CD4-positive, CD25-positive, alpha-beta regulatory T cell (primary cell): ENCODE data around the gene CFAP119. TPM values are rescaled to one million over a fixed set of nuclear protein-coding genes. Genes with fewer than 3 reads are reported as not detected.

ENCODE experiments used
- ATAC-seq, 2 donors: fragments of 150-1000 bp; cut with Tn5 transposase; one replicate each; pipeline ENCODE4 v1.10.0; 2021; ENCODE audit warnings: low read depth in 2 of 2, moderate number of reproducible peaks in 2 of 2, moderate library complexity in 1 of 2
- DNase-seq, 3 donors: peaks; one replicate each; pipeline versions ENCODE4 v3.0.0 to v3.0.0-alpha.2; 2012 to 2022; ENCODE audit warnings: mixed read lengths in 1 of 3
- H3K27ac ChIP-seq: one replicate; pipeline ENCODE4 v1.7.0; 2013; ENCODE audit warnings: mild to moderate bottlenecking, low read length; ENCODE audit not compliant: insufficient read depth, poor library complexity, severe bottlenecking
- H3K27me3 ChIP-seq: one replicate; pipeline ENCODE4 v1.7.0; 2013; ENCODE audit warnings: low read length; ENCODE audit not compliant: control insufficient read depth, insufficient read depth
- H3K36me3 ChIP-seq: one replicate; pipeline ENCODE4 v1.7.0; 2013; ENCODE audit warnings: mild to moderate bottlenecking, low read length, moderate library complexity; ENCODE audit not compliant: control insufficient read depth, insufficient read depth
- H3K4me1 ChIP-seq: 2 replicates; pipeline ENCODE4 v1.7.0; 2013; ENCODE audit warnings: mild to moderate bottlenecking, low read length; ENCODE audit not compliant: insufficient read depth, control insufficient read depth, poor library complexity, severe bottlenecking
- H3K4me3 ChIP-seq: one replicate; pipeline ENCODE4 v1.7.0; 2013; ENCODE audit warnings: low read depth, mild to moderate bottlenecking, low read length, moderate library complexity
- H3K9me3 ChIP-seq, 2 experiments: 1 replicate in 1 of 2; 2 replicates in 1 of 2; pipeline ENCODE4 v1.7.0; 2013; ENCODE audit warnings: low read length in 2 of 2, mild to moderate bottlenecking in 1 of 2, moderate library complexity in 1 of 2; ENCODE audit not compliant: control insufficient read depth in 2 of 2
- H3K27ac Mint-ChIP-seq, 3 donors: one replicate each; pipeline ENCODE4 v1.8.0; 2020 to 2022; ENCODE audit warnings: mild to moderate bottlenecking in 3 of 3, mixed read lengths in 3 of 3, moderate library complexity in 2 of 3
- H3K27me3 Mint-ChIP-seq: one replicate; pipeline ENCODE4 v1.8.0; 2022; ENCODE audit warnings: mild to moderate bottlenecking, mixed read lengths
- H3K36me3 Mint-ChIP-seq: one replicate; pipeline ENCODE4 v1.8.0; 2020; ENCODE audit warnings: mixed read lengths
- H3K4me1 Mint-ChIP-seq, 4 donors: one replicate each; pipeline ENCODE4 v1.8.0; 2020 to 2022; ENCODE audit warnings: mixed read lengths in 4 of 4, mild to moderate bottlenecking in 1 of 4
- H3K4me3 Mint-ChIP-seq, 4 donors: one replicate each; pipeline ENCODE4 v1.8.0; 2020 to 2022; ENCODE audit warnings: mild to moderate bottlenecking in 4 of 4, mixed read lengths in 4 of 4, moderate library complexity in 3 of 4
- H3K9me3 Mint-ChIP-seq, 7 donors: one replicate each; pipeline ENCODE4 v1.8.0; 2020 to 2022; ENCODE audit warnings: mixed read lengths in 7 of 7, mild to moderate bottlenecking in 3 of 7, moderate library complexity in 2 of 7
- polyA plus RNA-seq, 4 donors: library from polyadenylated mRNA; unstranded; fragments of 300-500 nt; fragmentation: Illumina TruSeq; gene quantifications; one replicate each; pipeline ENCODE4 v1.2.3, GENCODE V29; 2021
- total RNA-seq: library from RNA; stranded (reverse); gene quantifications from one replicate; pipeline ENCODE4 v1.2.3, GENCODE V29; 2022

The CFAP119 gene
- total and polyA plus RNA-seq, 5 donors from 2014 or later = 0.23 to 1.8 (median 1.0) TPM; not detected in 1

- DNase-seq (no peak), ATAC-seq (no peak)
- H3K4me3 ChIP-seq = peak overlapping the region; percentile 93
- H3K4me1 ChIP-seq = peaks cover 25% of the 10 kb centered on the region
- Mint-ChIP-seq H3K27me3 (no peaks in the 10 kb centered on the region), H3K4me3 (peak overlapping the region; percentile 94 to 99 (median 97)), H3K27ac (peak overlapping the region; percentile 94 to 95 (median 95)), H3K4me1 (peaks cover 0 to 38% (median 27%) of the 10 kb centered on the region in 4 donors), H3K9me3 (no peaks in the 10 kb centered on the region), H3K36me3 (peaks cover 13% of the 10 kb centered on the region)
- H3K36me3 ChIP-seq = peaks cover 45% of the 10 kb centered on the region
- no peaks in the 10 kb centered on the region for H3K9me3 ChIP-seq
- peak overlapping the region; percentile 81 for H3K27ac ChIP-seq
- no peaks in the 10 kb centered on the region for H3K27me3 ChIP-seq
These were observed 1.3 kb upstream of the CFAP119 start for GRCh38 chr16:30762991-30763725.

- Histone ChIP-seq H3K27me3 (no peaks in the 10 kb centered on the region), H3K9me3 (no peaks in the 10 kb centered on the region), H3K4me3 (peak overlapping the region; percentile 93), H3K27ac (peak overlapping the region; percentile 81), H3K4me1 (peaks cover 25% of the 10 kb centered on the region), H3K36me3 (peaks cover 28% of the 10 kb centered on the region)
- ATAC-seq (peak; percentile 10 to 15), DNase-seq (peak; percentile 25 to 49 (median 39))
- H3K4me1 Mint-ChIP-seq = peaks cover 0 to 38% (median 27%) of the 10 kb centered on the region in 4 donors
- no peaks in the 10 kb centered on the region for H3K9me3 Mint-ChIP-seq
- H3K27ac Mint-ChIP-seq = peak overlapping the region in 2 of 3 donors; percentile 94 to 95
- no peaks in the 10 kb centered on the region for H3K27me3 Mint-ChIP-seq
- H3K36me3 Mint-ChIP-seq = peaks cover 7% of the 10 kb centered on the region
- H3K4me3 Mint-ChIP-seq = peak overlapping the region; percentile 94 to 99 (median 97)
These were observed 385 bp downstream of the CFAP119 start for GRCh38 chr16:30761427-30761927.

- Mint-ChIP-seq H3K4me3 (peak overlapping the region; percentile 94 to 99 (median 97)), H3K9me3 (no peaks in the 10 kb centered on the region), H3K4me1 (peaks cover 0 to 38% (median 25%) of the 10 kb centered on the region in 4 donors), H3K27me3 (no peaks in the 10 kb centered on the region), H3K27ac (peak overlapping the region in 2 of 3 donors; percentile 82 to 86), H3K36me3 (peaks cover 10% of the 10 kb centered on the region)
- ATAC-seq (no peak), DNase-seq (no peak)
- H3K27ac ChIP-seq = peak overlapping the region; percentile 81
- no peaks in the 10 kb centered on the region for H3K9me3 ChIP-seq
- peaks cover 25% of the 10 kb centered on the region for H3K4me1 ChIP-seq
- peak overlapping the region; percentile 40 for H3K4me3 ChIP-seq
- H3K36me3 ChIP-seq = peaks cover 27% of the 10 kb centered on the region
- H3K27me3 ChIP-seq = no peaks in the 10 kb centered on the region
These were observed 1.1 kb downstream of the CFAP119 start for GRCh38 chr16:30760577-30761426.

DNA sequence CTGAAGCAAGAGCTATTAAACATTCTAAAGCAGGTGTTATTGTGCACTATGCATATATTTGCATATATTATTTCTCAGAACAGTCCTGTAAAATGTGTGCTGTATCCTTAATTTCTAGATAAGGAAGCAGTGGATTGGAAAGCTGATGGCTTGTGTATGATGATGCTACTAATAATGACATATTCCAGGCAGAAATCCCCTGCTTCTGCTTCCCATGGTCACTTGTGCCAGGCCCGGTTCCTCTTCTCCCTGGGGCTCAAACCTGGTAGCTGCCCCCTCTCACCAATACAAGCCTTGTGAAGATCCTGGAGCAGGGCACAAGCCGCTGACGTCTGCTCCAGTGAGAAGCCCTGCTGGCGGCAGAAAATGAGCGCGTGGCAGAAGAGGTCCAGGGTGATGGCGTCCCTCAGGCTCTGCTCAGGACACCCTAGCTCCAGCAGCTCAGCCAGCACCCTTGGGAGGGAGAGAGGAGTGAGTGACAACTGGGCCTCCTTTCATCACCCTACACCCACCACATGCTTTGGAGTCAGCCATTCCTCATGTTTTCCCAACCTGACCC, 1.8 kb downstream of the CFAP119 start:
- Histone ChIP-seq H3K27me3 (no peaks in the 10 kb centered on the region), H3K36me3 (peaks cover 20% of the 10 kb centered on the region), H3K27ac (no peak overlapping the region), H3K4me3 (no peak overlapping the region), H3K4me1 (peaks cover 25% of the 10 kb centered on the region), H3K9me3 (no peaks in the 10 kb centered on the region)
- peak overlapping the region in 3 of 4 donors; percentile 43 to 99 (median 94) for H3K4me3 Mint-ChIP-seq
- peak overlapping the region in 1 of 3 donors; percentile 82 for H3K27ac Mint-ChIP-seq
- no peak for DNase-seq
- H3K36me3 Mint-ChIP-seq = peaks cover 9% of the 10 kb centered on the region
- H3K4me1 Mint-ChIP-seq = peaks cover 0 to 34% (median 24%) of the 10 kb centered on the region in 4 donors
- H3K27me3 Mint-ChIP-seq = no peaks in the 10 kb centered on the region
- no peak for ATAC-seq
- H3K9me3 Mint-ChIP-seq = no peaks in the 10 kb centered on the region

DNA sequence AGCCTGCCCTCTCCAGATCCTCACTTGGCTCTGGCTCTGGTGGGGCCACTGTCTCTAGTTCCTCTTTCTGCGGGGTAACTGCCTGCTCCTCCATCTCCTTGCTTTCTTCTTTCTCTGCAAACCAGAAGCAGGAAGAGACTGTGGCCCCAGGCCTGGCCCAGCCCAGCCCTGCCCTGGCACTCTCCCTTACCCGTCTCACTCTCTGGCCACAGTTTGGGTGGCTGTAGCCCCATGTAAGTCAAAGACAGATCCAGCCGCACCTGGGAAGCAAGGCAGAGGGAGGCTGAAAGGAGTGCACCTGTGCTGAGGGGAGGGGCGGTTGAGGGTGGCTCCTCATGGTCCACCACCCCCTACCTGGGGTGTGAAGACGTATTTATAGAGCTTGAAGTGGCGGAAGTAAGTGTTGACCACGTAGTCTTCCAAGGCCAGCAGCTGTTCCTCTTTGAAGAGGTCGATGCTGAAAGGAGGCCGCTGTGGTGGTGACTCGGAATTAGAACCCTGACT, 2.8 kb downstream of the CFAP119 start:
- Mint-ChIP-seq H3K9me3 (no peaks in the 10 kb centered on the region), H3K4me3 (peak overlapping the region in 3 of 4 donors; percentile 13 to 94 (median 38)), H3K27ac (no peak overlapping the region), H3K27me3 (no peaks in the 10 kb centered on the region), H3K36me3 (peaks cover 15% of the 10 kb centered on the region), H3K4me1 (peaks cover 0 to 31% (median 24%) of the 10 kb centered on the region in 4 donors)
- DNase-seq (no peak), ATAC-seq (no peak)
- Histone ChIP-seq H3K36me3 (peaks cover 16% of the 10 kb centered on the region), H3K4me1 (peaks cover 25% of the 10 kb centered on the region), H3K4me3 (no peak overlapping the region), H3K27ac (no peak overlapping the region), H3K9me3 (no peaks in the 10 kb centered on the region), H3K27me3 (no peaks in the 10 kb centered on the region)

GRCh38 chr16:30757316-30757715, 4.5 kb downstream of the CFAP119 start:
- peaks cover 0 to 14% (median 10%) of the 10 kb centered on the region in 4 donors for H3K4me1 Mint-ChIP-seq
- Histone ChIP-seq H3K4me1 (peaks cover 9% of the 10 kb centered on the region), H3K9me3 (no peaks in the 10 kb centered on the region), H3K27ac (no peak overlapping the region), H3K4me3 (no peak overlapping the region), H3K27me3 (no peaks in the 10 kb centered on the region), H3K36me3 (peaks cover 24% of the 10 kb centered on the region)
- H3K27me3 Mint-ChIP-seq = no peaks in the 10 kb centered on the region
- DNase-seq (no peak), ATAC-seq (no peak)
- H3K36me3 Mint-ChIP-seq = peaks cover 15% of the 10 kb centered on the region
- no peak overlapping the region for H3K27ac Mint-ChIP-seq
- no peaks in the 10 kb centered on the region for H3K9me3 Mint-ChIP-seq
- peak overlapping the region in 1 of 4 donors; percentile 58 for H3K4me3 Mint-ChIP-seq

- Mint-ChIP-seq H3K27me3 (no peaks in the 10 kb centered on the region), H3K27ac (no peak overlapping the region), H3K36me3 (peaks cover 15% of the 10 kb centered on the region), H3K4me1 (peaks cover 0 to 9% (median 7%) of the 10 kb centered on the region in 4 donors), H3K4me3 (no peak overlapping the region), H3K9me3 (no peaks in the 10 kb centered on the region)
- DNase-seq (no peak), ATAC-seq (no peak)
- Histone ChIP-seq H3K4me3 (no peak overlapping the region), H3K36me3 (peaks cover 24% of the 10 kb centered on the region), H3K9me3 (no peaks in the 10 kb centered on the region), H3K4me1 (peaks cover 8% of the 10 kb centered on the region), H3K27ac (no peak overlapping the region), H3K27me3 (no peaks in the 10 kb centered on the region)
These were observed 5.1 kb downstream of the CFAP119 start for GRCh38 chr16:30756781-30757100.
